ENCODE data around the gene WAPL. TPM values are rescaled to one million over a fixed set of nuclear protein-coding genes. Genes with fewer than 3 reads are reported as not detected.
A peak's percentile ranks its signal among the peaks of the same experiment; 100 is the strongest.

The WAPL gene
- total RNA-seq, 1 donor: 40.2 TPM

GRCh38 chr10:86392723-86393094 is 128.9 kb downstream of the WAPL start:
- Histone ChIP-seq H3K9me3 (ENCODE audit: low read depth, low read length) (no peaks in the 10 kb centered on the region), H4K20me1 (ENCODE audit: insufficient read depth, low read length) (no peaks in the 10 kb centered on the region), H3K79me2 (ENCODE audit: insufficient read depth, low read length) (no peaks in the 10 kb centered on the region), H3K4me3 (ENCODE audit: insufficient read depth, low read length) (no peak overlapping the region), H3K4me2 (ENCODE audit: insufficient read depth, low read length) (no peak overlapping the region), H3K36me3 (ENCODE audit: insufficient read depth, low read length) (no peaks in the 10 kb centered on the region), H3K4me1 (ENCODE audit: insufficient read depth, low read length) (no peaks in the 10 kb centered on the region), H3K27me3 (ENCODE audit: insufficient read depth, low read length) (peaks cover 22% of the 10 kb centered on the region), H3K27ac (ENCODE audit: low read depth, low read length) (no peak overlapping the region), H2AFZ (ENCODE audit: low read length) (no peak overlapping the region)
- TF ChIP-seq CTCF (IDR thresholded peaks at IDR 0.05; ENCODE audit: extremely low read depth, low read depth, low read length): no peak
- DNase-seq (ENCODE audit: insufficient read length, low spot score, missing footprints): peak; percentile 55

- Histone ChIP-seq H4K20me1 (ENCODE audit: insufficient read depth, low read length) (no peaks in the 10 kb centered on the region), H3K27me3 (ENCODE audit: insufficient read depth, low read length) (peaks cover 24% of the 10 kb centered on the region), H3K9me3 (ENCODE audit: low read depth, low read length) (no peaks in the 10 kb centered on the region), H3K4me1 (ENCODE audit: insufficient read depth, low read length) (no peaks in the 10 kb centered on the region), H3K79me2 (ENCODE audit: insufficient read depth, low read length) (no peaks in the 10 kb centered on the region), H3K36me3 (ENCODE audit: insufficient read depth, low read length) (no peaks in the 10 kb centered on the region), H3K27ac (ENCODE audit: low read depth, low read length) (no peak overlapping the region), H2AFZ (ENCODE audit: low read length) (no peak overlapping the region), H3K4me3 (ENCODE audit: insufficient read depth, low read length) (no peak overlapping the region), H3K4me2 (ENCODE audit: insufficient read depth, low read length) (no peak overlapping the region)
- no peak for TF ChIP-seq CTCF (IDR thresholded peaks at IDR 0.05; ENCODE audit: extremely low read depth, low read depth, low read length)
- DNase-seq (ENCODE audit: insufficient read length, low spot score, missing footprints): peak; percentile 62
These were observed 129.4 kb downstream of the WAPL start for GRCh38 chr10:86391986-86392722.

DNA sequence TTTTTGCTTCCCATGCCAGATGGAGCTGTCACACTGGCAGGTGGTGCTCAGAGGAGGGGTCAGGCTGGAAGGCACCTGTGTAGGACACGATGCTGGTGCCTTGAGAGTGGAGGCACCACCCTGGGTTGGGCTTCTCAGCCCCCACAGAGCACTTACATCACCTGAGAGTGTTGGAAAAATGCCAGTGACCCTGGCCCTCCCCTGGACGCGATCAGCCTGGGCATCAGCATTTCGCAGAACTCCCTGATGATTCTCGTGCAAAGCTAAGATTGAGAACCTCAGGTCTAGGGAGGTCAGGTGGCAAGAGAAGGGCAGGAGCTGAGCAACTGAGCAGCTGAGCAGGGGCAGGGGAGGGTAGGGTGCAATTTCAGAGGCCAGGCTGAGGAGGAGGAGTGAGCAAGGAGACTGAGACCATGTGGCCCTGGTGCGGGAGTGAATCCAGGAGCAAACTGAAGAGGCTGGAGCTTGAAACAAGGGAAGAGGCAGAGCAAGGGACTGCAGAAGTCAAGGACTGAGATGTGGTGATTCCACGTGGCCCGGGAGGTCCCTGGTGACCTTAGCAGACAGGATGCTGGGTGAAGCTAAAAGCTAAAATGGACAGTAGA is 130.3 kb downstream of the WAPL start:
- Histone ChIP-seq H2AFZ (ENCODE audit: low read length) (no peak overlapping the region), H3K4me2 (ENCODE audit: insufficient read depth, low read length) (no peak overlapping the region), H4K20me1 (ENCODE audit: insufficient read depth, low read length) (no peaks in the 10 kb centered on the region), H3K79me2 (ENCODE audit: insufficient read depth, low read length) (no peaks in the 10 kb centered on the region), H3K9me3 (ENCODE audit: low read depth, low read length) (no peaks in the 10 kb centered on the region), H3K4me3 (ENCODE audit: insufficient read depth, low read length) (no peak overlapping the region), H3K4me1 (ENCODE audit: insufficient read depth, low read length) (no peaks in the 10 kb centered on the region), H3K27me3 (ENCODE audit: insufficient read depth, low read length) (peaks cover 24% of the 10 kb centered on the region), H3K27ac (ENCODE audit: low read depth, low read length) (no peak overlapping the region), H3K36me3 (ENCODE audit: insufficient read depth, low read length) (no peaks in the 10 kb centered on the region)
- TF ChIP-seq CTCF (IDR thresholded peaks at IDR 0.05; ENCODE audit: extremely low read depth, low read depth, low read length): no peak
- DNase-seq (ENCODE audit: insufficient read length, low spot score, missing footprints): no peak

DNA sequence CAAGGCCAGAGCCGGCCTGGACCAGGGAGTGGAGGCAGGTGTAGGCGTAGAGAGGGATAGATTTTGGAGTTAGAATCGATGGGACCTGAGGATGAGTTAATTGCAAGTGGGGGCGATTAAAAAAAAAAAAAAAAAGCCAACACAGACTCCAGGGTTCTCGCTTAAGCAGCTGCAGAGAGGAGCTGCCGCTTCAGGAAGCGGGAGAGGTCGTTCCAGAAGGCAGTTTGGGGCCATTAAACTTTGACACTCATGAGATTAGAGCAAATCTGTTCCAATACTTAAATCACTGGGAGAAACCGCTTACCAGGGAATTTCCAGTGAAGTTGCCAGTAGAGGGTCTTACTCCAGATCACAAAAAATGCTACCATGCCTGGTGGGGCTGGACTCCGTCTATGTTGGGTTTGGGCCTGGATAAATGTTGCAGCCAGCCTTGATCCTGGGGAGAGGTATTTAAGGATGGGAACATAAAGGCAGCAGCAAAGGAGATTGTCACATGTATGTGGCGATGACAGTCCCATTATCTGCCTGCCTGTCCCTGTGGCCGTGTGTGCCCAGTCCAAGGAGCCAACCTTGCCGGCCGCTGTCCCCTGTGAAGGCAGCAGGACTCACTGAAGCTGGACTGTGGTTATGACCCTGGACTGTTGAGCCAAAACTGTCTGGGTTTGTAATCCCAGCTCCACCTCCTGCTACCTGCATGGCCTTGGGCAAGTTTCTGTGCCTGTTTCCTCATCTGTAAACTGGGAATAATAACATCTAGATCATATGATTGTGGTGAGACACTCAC is 131.1 kb downstream of the WAPL start:
- H3K4me1 ChIP-seq (ENCODE audit: insufficient read depth, low read length): no peaks in the 10 kb centered on the region
- no peaks in the 10 kb centered on the region for H4K20me1 ChIP-seq (ENCODE audit: insufficient read depth, low read length)
- no peaks in the 10 kb centered on the region for H3K9me3 ChIP-seq (ENCODE audit: low read depth, low read length)
- peaks cover 28% of the 10 kb centered on the region for H3K27me3 ChIP-seq (ENCODE audit: insufficient read depth, low read length)
- no peak overlapping the region for H3K27ac ChIP-seq (ENCODE audit: low read depth, low read length)
- no peak overlapping the region for H3K4me3 ChIP-seq (ENCODE audit: insufficient read depth, low read length)
- no peak overlapping the region for H2AFZ ChIP-seq (ENCODE audit: low read length)
- no peak for DNase-seq (ENCODE audit: insufficient read length, low spot score, missing footprints)
- no peak overlapping the region for H3K4me2 ChIP-seq (ENCODE audit: insufficient read depth, low read length)
- no peak for TF ChIP-seq CTCF (IDR thresholded peaks at IDR 0.05; ENCODE audit: extremely low read depth, low read depth, low read length)
- no peaks in the 10 kb centered on the region for H3K36me3 ChIP-seq (ENCODE audit: insufficient read depth, low read length)
- H3K79me2 ChIP-seq (ENCODE audit: insufficient read depth, low read length): no peaks in the 10 kb centered on the region
